IMR-90 (cell line): ENCODE measurements around the gene FER. TPM values are rescaled to one million over a fixed set of nuclear protein-coding genes. Genes with fewer than 3 reads are reported as not detected.

Experiments used
- ATAC-seq: fragments of 200-7000 bp; cut with Tn5 transposase; 2 replicates; pipeline ENCODE4 v1.9.1; 2020; ENCODE audit warnings: low read depth, mild to moderate bottlenecking, moderate library complexity
- BruUV-seq: library from RNA; stranded (reverse); fragments of 400-500 nt; replicated peaks from 2 replicates; lab custom pipeline; 2021; lab: Mats Ljungman, UMichigan
- CTCF ChIA-PET: fragments of 300-600 bp; formaldehyde crosslinking; extraction: SDS; loops from one replicate; lab custom pipeline; 2021; ENCODE audit warnings: antibody characterized with exemption; lab: Yijun Ruan, JAX
- POLR2A ChIA-PET: fragments of 300-600 bp; sonication (Branson Sonifier 250); formaldehyde crosslinking; loops from one replicate; lab custom pipeline; 2022; ENCODE audit warnings: antibody characterized with exemption; ENCODE audit not compliant: unreplicated experiment; lab: Charles Lee
- DNase-seq: peaks from one replicate; pipeline ENCODE4 v3.0.0; 2013
- H2AFZ ChIP-seq: replicated peaks from 2 replicates; pipeline ENCODE3; 2013; ENCODE audit warnings: low read length, mild to moderate bottlenecking; ENCODE audit not compliant: poor library complexity
- H2AK5ac ChIP-seq: 2 replicates; pipeline ENCODE4 v1.6.1; 2013; ENCODE audit warnings: low read depth, low read length, inconsistent platforms
- H2AK9ac ChIP-seq: replicated peaks from 2 replicates; pipeline ENCODE3; 2013; ENCODE audit warnings: mild to moderate bottlenecking, low read depth, low read length, moderate library complexity; ENCODE audit not compliant: poor library complexity
- H2BK120ac ChIP-seq: 2 replicates; pipeline ENCODE4 v1.6.1; 2013; ENCODE audit warnings: low read depth, low read length, inconsistent platforms
- H2BK15ac ChIP-seq: 3 replicates; pipeline ENCODE4 v1.6.1; 2013; ENCODE audit warnings: low read depth, low read length, inconsistent platforms
- H2BK20ac ChIP-seq: 2 replicates; pipeline ENCODE4 v1.6.1; 2013; ENCODE audit warnings: low read depth, mild to moderate bottlenecking, inconsistent platforms, low read length, moderate library complexity
- H2BK5ac ChIP-seq: 2 replicates; pipeline ENCODE4 v1.6.1; 2013; ENCODE audit warnings: mild to moderate bottlenecking, low read depth, low read length, inconsistent platforms; ENCODE audit not compliant: poor library complexity, severe bottlenecking
- H3K14ac ChIP-seq: replicated peaks from 2 replicates; pipeline ENCODE4 v1.6.1; 2013; ENCODE audit warnings: low read depth, low read length, inconsistent platforms
- H3K18ac ChIP-seq: 2 replicates; pipeline ENCODE4 v1.6.1; 2013; ENCODE audit warnings: low read depth, low read length, control low read depth
- H3K23ac ChIP-seq: 2 replicates; pipeline ENCODE4 v1.6.1; 2013; ENCODE audit warnings: low read depth, low read length, inconsistent platforms
- H3K27ac ChIP-seq: 2 replicates; pipeline ENCODE4 v1.5.1; 2013; ENCODE audit warnings: mild to moderate bottlenecking, control low read depth, low read length; ENCODE audit not compliant: insufficient read depth
- H3K27me3 ChIP-seq: 2 replicates; pipeline ENCODE4 v1.6.1; 2013; ENCODE audit warnings: low read length; ENCODE audit not compliant: control insufficient read depth, insufficient read depth
- H3K36me3 ChIP-seq: 2 replicates; pipeline ENCODE4 v1.6.1; 2013; ENCODE audit warnings: low read length, mixed read lengths; ENCODE audit not compliant: control insufficient read depth, insufficient read depth
- H3K4ac ChIP-seq: 2 replicates; pipeline ENCODE4 v1.6.1; 2013; ENCODE audit warnings: low read depth, low read length, inconsistent platforms
- H3K4me1 ChIP-seq: 2 replicates; pipeline ENCODE4 v1.6.1; 2013; ENCODE audit warnings: low read length, mixed read lengths; ENCODE audit not compliant: control insufficient read depth, insufficient read depth
- H3K4me2 ChIP-seq: 2 replicates; pipeline ENCODE4 v1.6.1; 2013; ENCODE audit warnings: low read depth, mild to moderate bottlenecking, control low read depth, low read length, moderate library complexity
- H3K4me3 ChIP-seq: 2 replicates; pipeline ENCODE4 v1.5.1; 2013; ENCODE audit warnings: low read depth, mild to moderate bottlenecking, control low read depth, low read length, moderate library complexity; ENCODE audit not compliant: insufficient read depth
- H3K56ac ChIP-seq: 2 replicates; pipeline ENCODE4 v1.6.1; 2013; ENCODE audit warnings: low read length, inconsistent platforms; ENCODE audit not compliant: insufficient read depth; ENCODE audit errors: extremely low read depth
- H3K79me1 ChIP-seq, 2 experiments: 2 replicates each; pipeline ENCODE4 v1.6.1; 2013; ENCODE audit warnings: low read length in 2 of 2, inconsistent platforms in 1 of 2, low read depth in 1 of 2
- H3K9ac ChIP-seq: 2 replicates; pipeline ENCODE4 v1.6.1; 2013; ENCODE audit warnings: low read depth, low read length, control low read depth
- H3K9me1 ChIP-seq: 2 replicates; pipeline ENCODE4 v1.6.1; 2013; ENCODE audit warnings: low read length, inconsistent platforms; ENCODE audit not compliant: insufficient read depth
- H3K9me3 ChIP-seq: 2 replicates; pipeline ENCODE4 v1.6.1; 2013; ENCODE audit warnings: low read length; ENCODE audit not compliant: control insufficient read depth, insufficient read depth
- H4K20me1 ChIP-seq: 2 replicates; pipeline ENCODE4 v1.6.1; 2013; ENCODE audit warnings: low read length, inconsistent platforms; ENCODE audit not compliant: insufficient read depth
- H4K5ac ChIP-seq: 2 replicates; pipeline ENCODE4 v1.6.1; 2013; ENCODE audit warnings: mild to moderate bottlenecking, low read depth, low read length, control low read depth
- H4K8ac ChIP-seq, 2 experiments: 2 replicates each; pipeline ENCODE4 v1.6.1; 2013; ENCODE audit warnings: low read depth in 2 of 2, low read length in 2 of 2, control low read depth in 1 of 2, inconsistent platforms in 1 of 2
- H4K91ac ChIP-seq: 2 replicates; pipeline ENCODE4 v1.6.1; 2013; ENCODE audit warnings: low read depth, low read length, inconsistent platforms; ENCODE audit not compliant: insufficient read depth
- CEBPB ChIP-seq: IDR thresholded peaks from 2 replicates; pipeline ENCODE4 v1.6.1; 2012; ENCODE audit warnings: low read depth, low read length, improper control_type of control experiment
- CTCF ChIP-seq: conservative IDR thresholded peaks from 2 replicates; pipeline ENCODE4 v1.5.1; 2012; ENCODE audit warnings: mild to moderate bottlenecking, low read depth, low read length, improper control_type of control experiment
- FOS ChIP-seq: fragments of 150-350 bp; IDR thresholded peaks from 2 replicates; pipeline ENCODE4 v1.6.1; 2016; ENCODE audit warnings: low read depth, low read length
- MXI1 ChIP-seq: IDR thresholded peaks from 2 replicates; pipeline ENCODE4 v1.6.1; 2012; ENCODE audit warnings: low read depth, mild to moderate bottlenecking, low read length, moderate library complexity, borderline replicate concordance
- RAD21 ChIP-seq: IDR thresholded peaks from 2 replicates; pipeline ENCODE4 v1.6.1; 2012; ENCODE audit warnings: low read length, improper control_type of control experiment
- dilution Hi-C: fragments of 300-500 bp; cut with HindIII; formaldehyde crosslinking; loops from one replicate; pipeline ENCODE4 v1.14.3; 2018; ENCODE audit warnings: low sequenced_read_pairs; ENCODE audit not compliant: unreplicated experiment
- in situ Hi-C: fragments of 300-500 bp; cut with MboI; formaldehyde crosslinking; loops from 3 replicates; pipeline ENCODE4 v1.14.3; 2019; ENCODE audit warnings: low sequenced_read_pairs, inconsistent platforms, mixed read lengths
- intact Hi-C: fragments of 100-400 bp; cut with micrococcal nuclease; formaldehyde crosslinking; loops from 2 replicates; pipeline ENCODE4 v1.10.0; 2022
- polyA plus RNA-seq, 3 experiments: library from polyadenylated mRNA; depleted of rRNA; stranded (reverse); fragments of >200 nt; gene quantifications; 2 replicates each; pipeline ENCODE4 v1.2.3, GENCODE V29; 2012; ENCODE audit warnings: low replicate concordance in 1 of 3
- total RNA-seq: library from RNA; depleted of rRNA; stranded (reverse); fragments of >200 nt; gene quantifications from 2 replicates; pipeline ENCODE4 v1.2.3, GENCODE V29; 2012

Gene FER
- total and polyA plus RNA-seq, 2 of the 4 experiments (the other 2 are of a cell fraction), result 3.5 to 32.4 TPM

GRCh38 chr5:108720391-108720790 lies 27.3 kb upstream of the FER start:
- BruUV-seq, result no TSS peak
- CTCF ChIA-PET, result no interaction called here
- dilution Hi-C loops, result no loop called here
- no peak overlapping the region for H3K4ac ChIP-seq
- no peak overlapping the region for H2AK5ac ChIP-seq
- no peak overlapping the region for H3K4me3 ChIP-seq
- ATAC-seq, result no peak
- no peak overlapping the region for H2BK5ac ChIP-seq
- no peaks in the 10 kb centered on the region for H3K9me1 ChIP-seq
- H3K36me3 ChIP-seq, result no peaks in the 10 kb centered on the region
- no peak overlapping the region for H2BK15ac ChIP-seq
- H3K4me1 ChIP-seq, result no peaks in the 10 kb centered on the region
- DNase-seq, result peak; percentile 21
- no peak overlapping the region for H4K5ac ChIP-seq
- 0 out of 2 replicates have a peak overlapping the region, but pooled peaks have one; percentile 10 for H3K14ac ChIP-seq
- in situ Hi-C loops, result no loop called here
- H4K20me1 ChIP-seq, result no peaks in the 10 kb centered on the region
- no peaks in the 10 kb centered on the region for H3K9me3 ChIP-seq
- H3K79me1 ChIP-seq, result no peaks in the 10 kb centered on the region
- H3K27ac ChIP-seq, result no peak overlapping the region
- H4K8ac ChIP-seq, result no peak overlapping the region
- no peak overlapping the region for H2AFZ ChIP-seq
- TF ChIP-seq CTCF (no peak), FOS (no peak), CEBPB (0 out of 2 replicates have a peak, but pooled peaks have one; percentile 6), RAD21 (no peak), MXI1 (no peak)
- H3K4me2 ChIP-seq, result no peak overlapping the region
- no peaks in the 10 kb centered on the region for H3K27me3 ChIP-seq
- no peak overlapping the region for H2BK20ac ChIP-seq
- H3K23ac ChIP-seq, result no peak overlapping the region
- no peak overlapping the region for H3K9ac ChIP-seq
- intact Hi-C loops, result no loop called here
- no peak overlapping the region for H3K18ac ChIP-seq
- no peak overlapping the region for H3K56ac ChIP-seq
- H4K91ac ChIP-seq, result no peak overlapping the region
- no peak overlapping the region for H2BK120ac ChIP-seq
- no peak overlapping the region for H2AK9ac ChIP-seq
- POLR2A ChIA-PET, result no interaction called here
